GM21737 (cell line): Measurements from ENCODE around the gene APOLD1.
"Not testable (repeated sequence)": the region's sequence is repeated elsewhere in the genome, so short reads cannot be mapped to it uniquely, and the experiment has no call there.

ENCODE experiments used
- ATAC-seq: cut with Tn5 transposase; IDR thresholded peaks from one replicate; pipeline ENCODE4 v1.9.1; 2021; ENCODE audit warnings: mild to moderate bottlenecking, moderate library complexity; ENCODE audit not compliant: unreplicated experiment

APOLD1 gene

GRCh38 chr12:12807517-12807903, 22.1 kb downstream of the APOLD1 start:
- not testable (repeated sequence) for ATAC-seq

DNA sequence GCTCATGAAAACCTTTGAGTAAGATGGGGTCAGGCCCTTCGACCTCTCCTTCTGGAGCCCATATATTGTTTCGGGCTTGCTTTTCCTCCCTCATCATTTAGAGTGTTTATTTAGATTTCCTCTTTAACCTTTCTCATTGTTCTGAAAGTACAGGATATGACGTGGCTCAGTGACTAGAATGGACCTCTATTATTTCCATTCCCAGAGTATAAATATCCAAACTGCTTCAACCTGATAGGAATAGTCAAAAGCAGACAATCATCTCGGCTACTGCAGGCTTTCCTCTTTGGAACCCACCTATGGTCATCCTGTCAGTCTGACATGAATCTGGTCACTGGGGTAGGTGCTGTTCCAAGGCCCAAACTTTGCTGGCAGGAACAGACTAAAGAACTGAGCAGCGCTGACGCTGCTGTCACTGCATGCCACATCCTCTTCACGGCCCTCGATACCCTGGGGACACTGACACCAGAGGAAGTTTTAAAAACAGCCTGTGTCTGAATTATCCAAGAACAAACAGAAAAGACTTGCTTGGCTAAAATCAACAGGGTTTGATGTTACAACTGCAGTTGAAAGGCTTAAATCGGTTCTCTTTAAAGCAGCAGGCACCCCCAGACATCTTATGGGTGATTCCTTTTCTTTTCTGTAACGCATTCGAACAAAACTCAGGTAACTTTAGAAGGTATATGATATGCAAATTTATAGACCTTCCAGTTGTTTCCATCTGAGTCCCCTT, 22.7 kb downstream of the APOLD1 start:
- peak; percentile 70 for ATAC-seq

- no peak for ATAC-seq
Observed at GRCh38 chr12:12810553-12811021, 25.1 kb downstream of the APOLD1 start.

- ATAC-seq: no peak
Observed at GRCh38 chr12:12811343-12811742, 25.9 kb downstream of the APOLD1 start.

DNA sequence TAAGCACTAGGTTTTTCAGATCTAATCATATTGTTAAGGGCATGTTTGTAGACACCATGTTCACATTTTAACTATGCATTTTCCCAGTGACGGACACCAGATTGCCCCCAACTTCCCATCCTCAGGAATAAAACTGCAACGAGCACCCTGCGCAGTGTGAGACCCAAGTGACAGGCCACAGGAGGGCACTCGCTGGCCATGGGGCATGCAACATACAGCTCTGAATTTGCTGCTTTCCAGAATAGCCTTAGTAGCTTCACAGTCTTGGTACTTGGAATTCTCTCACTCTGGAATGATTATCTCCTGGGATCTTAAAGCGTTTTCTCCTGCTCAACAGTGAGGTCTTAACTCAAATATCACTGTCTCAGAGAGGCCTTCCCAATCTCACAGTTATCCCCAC, 26.7 kb downstream of the APOLD1 start:
- ATAC-seq: no peak

- ATAC-seq: no peak
Observed at GRCh38 chr12:12812618-12813119, 27.2 kb downstream of the APOLD1 start.

DNA sequence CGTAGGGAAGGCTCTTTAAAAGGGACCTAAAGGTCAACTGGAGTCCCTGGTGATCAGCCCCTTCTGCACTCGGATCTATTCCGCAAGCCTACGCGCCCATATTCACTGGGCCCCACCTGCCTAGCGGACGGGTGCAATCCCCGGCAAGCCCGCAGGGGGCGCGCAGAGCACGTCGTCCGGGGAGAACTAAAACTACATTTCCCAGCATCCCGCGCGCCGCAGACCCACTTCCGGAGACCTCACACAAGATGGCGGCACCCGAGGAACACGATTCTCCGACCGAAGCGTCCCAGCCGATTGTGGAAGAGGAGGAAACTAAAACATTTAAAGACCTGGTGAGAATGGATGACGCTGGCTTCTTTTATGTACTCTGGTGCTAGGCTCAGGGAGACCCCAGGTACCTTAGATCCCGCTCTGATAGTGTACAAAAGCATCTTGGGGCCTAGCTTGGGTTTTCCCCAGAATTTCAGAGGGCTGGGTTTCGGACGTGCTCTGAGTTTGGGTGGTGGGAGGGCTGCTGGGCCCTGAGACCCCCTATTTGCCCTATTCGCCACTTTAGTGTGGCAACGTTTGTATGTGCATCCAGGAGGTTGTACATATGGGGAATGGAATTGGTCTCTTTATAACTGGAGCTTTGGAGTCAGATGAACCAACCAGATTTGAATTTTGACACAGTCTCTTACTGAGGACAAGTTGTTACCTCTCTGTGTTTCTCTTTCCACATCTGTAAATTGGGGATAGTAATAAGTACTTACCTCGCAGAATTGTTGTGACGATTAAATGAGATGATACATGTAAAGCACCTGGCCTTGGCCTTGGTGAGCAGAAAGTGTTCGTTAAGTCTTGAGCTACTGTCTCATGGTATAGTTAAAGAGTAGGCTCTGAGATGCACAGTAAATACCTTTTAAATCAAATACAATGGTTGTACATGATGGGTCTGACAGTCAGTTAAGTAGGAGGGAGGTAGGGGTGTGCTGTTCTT, 28.0 kb downstream of the APOLD1 start, which contains the start of gene DDX47:
DDX47 (plus strand) TSS at position 227 of the 982 bp plus-strand sequence; CDS start at position 249, 22 bp downstream.
- ATAC-seq: peak; percentile 79

DNA sequence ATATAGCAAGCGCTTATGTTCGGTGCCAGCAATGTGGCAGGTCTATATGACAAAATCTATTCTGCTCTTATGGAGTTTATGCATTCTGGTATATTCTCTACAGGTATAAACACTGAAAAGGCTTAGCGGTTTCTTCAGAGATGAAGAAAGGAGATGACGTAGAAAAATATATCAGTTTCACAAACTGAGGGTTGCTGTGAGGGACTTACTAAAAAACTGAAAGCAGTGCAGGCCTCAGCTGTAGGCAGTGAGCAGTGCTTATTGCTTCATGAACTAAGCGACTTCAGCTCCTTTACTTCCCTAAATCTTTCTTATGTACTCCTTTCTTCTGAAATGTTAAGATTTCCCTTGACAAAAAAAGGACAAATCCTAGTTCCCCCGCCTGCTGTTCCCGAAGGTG, 32.2 kb downstream of the APOLD1 start:
- ATAC-seq: no peak

- ATAC-seq: no peak
Observed at GRCh38 chr12:12818701-12819100, 33.2 kb downstream of the APOLD1 start.

DNA sequence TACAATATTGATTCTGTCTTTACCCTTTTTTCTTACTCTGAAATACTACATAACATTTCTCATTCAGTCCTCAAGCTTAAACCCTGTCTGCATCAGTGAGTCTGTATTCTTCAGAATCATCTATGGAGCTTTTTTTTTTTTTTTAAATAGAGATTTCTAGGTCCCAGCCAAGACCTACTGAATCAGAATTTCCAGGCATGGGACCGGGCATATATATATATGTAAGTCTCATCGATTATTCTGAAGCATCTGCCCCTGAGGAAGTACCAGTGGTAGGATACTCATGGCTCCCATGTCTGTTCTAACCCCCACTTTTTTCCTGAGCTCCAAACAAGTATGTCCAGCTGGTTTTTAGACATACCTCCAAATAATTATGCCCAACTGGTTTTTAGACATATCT, 33.8 kb downstream of the APOLD1 start:
- ATAC-seq: no peak

GRCh38 chr12:12819752-12820311, 34.4 kb downstream of the APOLD1 start:
- no peak for ATAC-seq

GRCh38 chr12:12820376-12820775, 34.9 kb downstream of the APOLD1 start:
- ATAC-seq: not testable (repeated sequence)

DNA sequence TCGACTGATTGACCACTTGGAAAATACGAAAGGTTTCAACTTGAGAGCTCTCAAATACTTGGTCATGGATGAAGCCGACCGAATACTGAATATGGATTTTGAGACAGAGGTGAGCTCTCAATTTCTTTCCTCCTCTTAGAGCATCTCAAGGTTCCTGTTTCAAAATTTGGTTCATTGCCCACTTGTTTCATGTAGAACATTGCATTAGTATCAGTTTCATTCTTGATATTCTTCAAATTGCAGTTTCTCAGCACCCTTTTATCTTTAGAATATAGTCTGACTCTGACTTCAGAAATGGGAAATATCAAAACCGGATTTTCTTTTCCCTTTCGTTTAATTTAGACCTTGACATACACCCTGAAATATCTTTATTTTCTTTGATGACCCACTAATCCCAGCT, 36.5 kb downstream of the APOLD1 start:
- ATAC-seq: no peak

DNA sequence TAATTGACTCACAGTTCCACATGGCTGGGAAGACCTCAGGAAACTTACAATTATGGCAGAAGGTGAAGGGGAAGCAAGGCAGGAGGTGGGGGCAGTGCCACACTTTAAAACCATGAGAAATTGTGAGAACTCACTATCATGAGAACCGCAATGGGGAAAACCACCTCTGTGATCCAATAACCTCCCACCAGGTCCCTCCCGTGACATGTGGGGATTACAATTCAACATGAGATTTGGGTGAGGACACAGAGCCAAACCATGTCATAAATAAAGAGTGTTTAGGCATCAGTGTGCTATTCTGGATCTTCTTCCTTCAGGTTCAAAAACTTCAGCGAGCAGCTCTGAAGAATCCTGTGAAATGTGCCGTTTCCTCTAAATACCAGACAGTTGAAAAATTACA, 37.4 kb downstream of the APOLD1 start:
- no peak for ATAC-seq

GRCh38 chr12:12823300-12823699, 37.8 kb downstream of the APOLD1 start:
- ATAC-seq: no peak

DNA sequence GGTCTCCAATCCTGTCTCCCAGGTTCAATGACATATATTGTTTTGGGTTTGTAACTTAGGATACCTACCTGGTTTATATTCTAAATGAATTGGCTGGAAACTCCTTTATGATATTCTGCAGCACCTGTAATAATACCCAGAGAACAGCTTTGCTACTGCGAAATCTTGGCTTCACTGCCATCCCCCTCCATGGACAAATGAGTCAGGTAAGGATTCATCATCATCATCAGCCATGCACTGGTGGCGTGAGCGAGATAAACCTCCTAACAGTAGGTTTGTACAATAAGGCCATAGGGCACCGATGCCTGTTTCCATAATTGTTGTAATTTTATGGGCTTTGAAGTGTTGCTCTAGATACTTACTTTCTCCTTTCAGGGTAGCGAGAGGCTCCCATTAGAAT, 38.4 kb downstream of the APOLD1 start:
- no peak for ATAC-seq

DNA sequence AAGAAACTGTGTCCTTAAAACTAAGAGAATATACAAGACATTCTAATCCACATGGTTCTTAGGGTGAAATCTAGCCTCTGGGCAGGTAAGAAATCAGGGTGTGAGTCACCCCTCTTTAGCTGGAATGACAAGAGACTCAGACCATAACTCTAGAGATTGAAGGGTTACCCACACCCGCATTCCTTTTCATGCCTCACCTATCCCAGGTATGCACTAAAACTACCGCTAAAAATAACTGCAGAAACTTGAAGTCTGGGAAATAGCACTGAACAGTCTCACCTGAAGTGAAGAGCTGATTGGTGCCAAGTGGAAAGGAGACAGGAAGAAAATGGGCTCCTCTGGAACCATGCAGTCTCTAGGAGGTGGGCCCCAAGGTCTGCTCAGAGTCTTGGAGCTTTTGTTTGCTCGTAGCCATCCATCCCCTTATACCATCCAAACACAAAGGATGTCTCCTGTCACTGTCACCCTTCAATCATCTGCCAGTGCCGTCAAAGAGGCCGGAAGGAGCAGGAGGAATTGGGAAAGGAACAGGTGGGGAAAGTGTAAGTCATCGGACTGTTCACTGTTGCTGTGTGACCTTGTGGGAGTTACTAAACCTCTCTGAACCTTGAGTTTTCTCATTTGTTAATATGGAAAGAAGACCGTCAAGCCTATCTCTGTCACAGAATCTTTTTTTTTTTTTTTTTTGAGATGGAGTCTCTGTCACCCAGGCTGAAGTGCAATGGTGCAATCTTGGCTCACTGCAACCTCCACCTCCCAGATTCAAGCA, 50.1 kb downstream of the APOLD1 start:
- ATAC-seq: no peak

- ATAC-seq: no peak
Observed at GRCh38 chr12:12836571-12836970, 51.1 kb downstream of the APOLD1 start.

DNA sequence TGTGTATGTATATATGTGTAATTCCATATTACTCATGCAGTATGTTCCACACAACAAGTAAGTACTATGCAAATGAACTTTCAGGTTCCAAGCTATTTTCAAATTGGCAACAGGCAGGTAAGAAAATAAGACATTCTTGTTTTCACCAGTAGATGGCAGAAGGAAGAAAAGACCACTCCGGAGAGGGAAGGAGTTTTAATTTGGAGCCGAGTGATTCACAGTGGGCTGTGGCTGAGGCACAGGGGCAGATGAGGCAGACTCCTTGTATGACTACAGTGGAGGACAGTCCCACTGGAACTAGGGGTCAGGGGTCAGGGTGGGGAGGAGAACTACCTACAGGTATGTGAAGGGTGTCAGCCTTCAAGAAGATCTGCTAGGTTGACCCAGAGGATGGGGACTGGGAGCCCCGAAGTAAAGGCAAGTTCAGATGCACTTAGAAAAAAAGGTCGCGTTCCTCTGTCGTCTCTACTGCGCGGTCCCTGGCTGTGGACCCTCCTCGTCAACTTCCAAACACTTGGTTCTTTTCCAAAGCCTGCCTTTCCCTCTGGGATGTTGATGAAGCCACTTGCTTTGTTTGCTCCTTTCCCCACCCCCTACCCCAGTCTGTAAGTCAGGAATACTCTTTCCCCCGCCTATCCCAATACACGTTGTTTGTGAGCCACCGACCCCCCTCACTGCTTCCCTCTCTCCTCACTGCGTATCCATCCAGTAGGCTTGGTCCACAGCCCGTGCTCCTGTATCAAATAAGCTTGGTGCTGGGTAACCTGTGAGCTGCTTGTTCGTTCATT, 51.8 kb downstream of the APOLD1 start:
- no peak for ATAC-seq

DNA sequence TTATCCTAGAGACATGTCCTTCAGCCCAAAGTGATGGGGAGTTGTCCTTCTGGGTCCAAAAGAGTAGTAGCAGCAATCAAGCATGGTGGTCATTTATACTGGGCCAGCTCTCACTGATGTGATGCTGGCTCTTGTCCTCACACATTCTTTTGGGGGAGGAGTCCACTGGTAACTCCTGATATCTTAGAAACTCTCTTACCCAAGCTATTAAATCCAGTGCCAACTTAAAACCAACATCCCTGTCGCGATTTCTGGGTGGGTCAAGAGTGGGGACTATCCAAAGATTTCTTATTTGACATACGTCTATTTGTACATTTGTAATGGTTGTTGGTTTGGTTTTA, 52.3 kb downstream of the APOLD1 start:
- no peak for ATAC-seq
